Measurements from ENCODE around the gene C11orf68. TPM values are rescaled to one million over a fixed set of nuclear protein-coding genes. Genes with fewer than 3 reads are reported as not detected.

C11orf68 gene
- total RNA-seq, 1 experiment from 2014 or later = 36.5 TPM

DNA sequence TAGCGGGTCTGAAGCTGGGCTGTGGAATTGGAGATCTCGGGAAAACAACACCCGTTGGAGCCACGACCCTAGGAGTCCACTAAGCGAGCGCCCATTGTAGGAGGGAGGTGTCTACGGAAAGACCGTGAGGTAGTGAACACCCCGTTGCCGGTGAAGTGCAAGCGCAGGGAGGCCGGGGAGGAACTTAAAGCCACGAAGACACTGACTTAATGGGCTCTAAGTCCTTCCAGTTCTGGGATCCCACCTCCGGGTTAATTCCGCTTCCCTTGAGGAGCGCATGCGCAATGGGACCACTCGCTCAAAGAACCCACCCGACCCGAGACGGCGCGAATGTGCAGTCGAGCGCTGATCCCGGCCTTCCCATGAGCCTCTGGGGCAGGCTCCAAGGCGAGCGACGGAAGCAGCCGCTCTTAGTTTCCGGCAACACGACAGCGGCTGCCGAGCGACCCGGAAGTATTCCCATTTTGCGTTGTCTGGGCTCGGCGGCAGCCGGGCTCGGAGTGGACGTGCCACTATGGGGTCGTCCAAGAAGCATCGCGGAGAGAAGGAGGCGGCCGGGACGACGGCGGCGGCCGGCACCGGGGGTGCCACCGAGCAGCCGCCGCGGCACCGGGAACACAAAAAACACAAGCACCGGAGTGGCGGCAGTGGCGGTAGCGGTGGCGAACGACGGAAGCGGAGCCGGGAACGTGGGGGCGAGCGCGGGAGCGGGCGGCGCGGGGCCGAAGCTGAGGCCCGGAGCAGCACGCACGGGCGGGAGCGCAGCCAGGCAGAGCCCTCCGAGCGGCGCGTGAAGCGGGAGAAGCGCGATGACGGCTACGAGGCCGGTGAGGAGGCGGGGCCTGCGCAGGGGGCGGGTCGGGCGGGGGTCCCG, 42.6 kb upstream of the C11orf68 start, which contains the start of gene SART1:
Gene SART1, plus strand, starts transcription at position 468 of the 874 bp plus-strand sequence. Its CDS starts 47 bp downstream, at position 515.
- peak within 1 kb of the TSS; percentile 95 for H3K4me2 ChIP-seq
- H3K4me1 ChIP-seq (replicated peaks; ENCODE audit: insufficient read depth) = peaks cover 13% of the 10 kb centered on the region
- H3K79me2 ChIP-seq (ENCODE audit: low read depth) = peaks cover 35% of the 10 kb centered on the region
- peaks cover 9% of the 10 kb centered on the region; the same call in 1 of the 2 replicates for H3K36me3 ChIP-seq (ENCODE audit: low read depth)
- no peaks in the 10 kb centered on the region for H3K9me2 ChIP-seq (ENCODE audit: insufficient read depth)
- peak; percentile 94 to 97 for DNase-seq
- CTCF ChIA-PET = interaction anchor here (1.6 kb wide), 1 partner anchor 73 kb away, joined by 7 read pairs; the partner anchor contains the start of gene FIBP
- H3F3A ChIP-seq (ENCODE audit: insufficient read depth, low read depth) = no peaks in the 10 kb centered on the region; the same call in 1 of the 2 replicates
- H4K20me1 ChIP-seq (ENCODE audit: insufficient read depth) = peaks cover 17% of the 10 kb centered on the region
- BruUV-seq (replicated peaks) = TSS peak; percentile 91
- no peaks in the 10 kb centered on the region for H3K27me3 ChIP-seq (ENCODE audit: insufficient read depth, low read depth)
- no peaks in the 10 kb centered on the region for H3K9me3 ChIP-seq (ENCODE audit: insufficient read depth, low read depth)
- POLR2A ChIA-PET (ENCODE audit: unreplicated experiment) = interaction anchor here (0.6 to 0.9 kb wide), 2 partner anchors 72 to 183 kb away, joined by 3 to 6 read pairs; no protein-coding TSS in a partner anchor
- peak within 1 kb of the TSS; percentile 63 for H3K27ac ChIP-seq
- no peak for TF ChIP-seq EZH2 (IDR thresholded peaks at IDR 0.05; ENCODE audit: low read depth)
- TF ChIP-seq, protein P1, sequence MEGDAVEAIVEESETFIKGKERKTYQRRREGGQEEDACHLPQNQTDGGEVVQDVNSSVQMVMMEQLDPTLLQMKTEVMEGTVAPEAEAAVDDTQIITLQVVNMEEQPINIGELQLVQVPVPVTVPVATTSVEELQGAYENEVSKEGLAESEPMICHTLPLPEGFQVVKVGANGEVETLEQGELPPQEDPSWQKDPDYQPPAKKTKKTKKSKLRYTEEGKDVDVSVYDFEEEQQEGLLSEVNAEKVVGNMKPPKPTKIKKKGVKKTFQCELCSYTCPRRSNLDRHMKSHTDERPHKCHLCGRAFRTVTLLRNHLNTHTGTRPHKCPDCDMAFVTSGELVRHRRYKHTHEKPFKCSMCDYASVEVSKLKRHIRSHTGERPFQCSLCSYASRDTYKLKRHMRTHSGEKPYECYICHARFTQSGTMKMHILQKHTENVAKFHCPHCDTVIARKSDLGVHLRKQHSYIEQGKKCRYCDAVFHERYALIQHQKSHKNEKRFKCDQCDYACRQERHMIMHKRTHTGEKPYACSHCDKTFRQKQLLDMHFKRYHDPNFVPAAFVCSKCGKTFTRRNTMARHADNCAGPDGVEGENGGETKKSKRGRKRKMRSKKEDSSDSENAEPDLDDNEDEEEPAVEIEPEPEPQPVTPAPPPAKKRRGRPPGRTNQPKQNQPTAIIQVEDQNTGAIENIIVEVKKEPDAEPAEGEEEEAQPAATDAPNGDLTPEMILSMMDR (conservative IDR thresholded peaks at IDR 0.05) = no peak
- H2AFZ ChIP-seq = peak within 1 kb of the TSS; percentile 93
- peak within 1 kb of the TSS; percentile 71 for H3K4me3 ChIP-seq
- intact Hi-C loops (cut with micrococcal nuclease; ENCODE audit: unreplicated experiment) = loop anchor here (1.0 kb wide), 2 partner anchors 42 to 73 kb away; partner anchors contain the start of genes C11orf68, DRAP1 and FIBP

DNA sequence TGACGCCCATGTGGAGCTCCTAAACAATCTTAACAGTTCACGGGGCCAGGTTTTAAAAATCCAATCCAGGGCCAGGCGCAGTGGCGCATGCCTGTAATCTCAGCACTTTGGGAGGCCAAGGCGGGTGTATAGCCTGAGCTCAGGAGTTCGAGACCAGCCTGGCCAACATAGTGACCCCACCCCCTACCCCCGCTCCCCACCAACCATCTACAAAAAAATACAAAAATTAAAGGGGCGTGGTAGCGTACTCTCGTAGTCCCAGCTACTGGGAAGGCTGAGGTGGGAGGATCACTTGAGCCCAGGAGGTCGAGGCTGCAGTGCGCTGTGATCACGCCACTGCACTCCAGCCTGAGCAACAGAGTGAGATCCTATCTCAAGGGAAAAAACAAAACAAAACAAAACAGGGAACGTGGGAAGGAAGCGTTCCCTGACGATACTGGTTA, 42.0 kb upstream of the C11orf68 start:
- Histone ChIP-seq H2AFZ (peak overlapping the region; percentile 93), H3K4me2 (peak overlapping the region; percentile 95), H3K9me2 (ENCODE audit: insufficient read depth) (no peaks in the 10 kb centered on the region), H3K27ac (peak overlapping the region; percentile 63), H3K4me1 (replicated peaks; ENCODE audit: insufficient read depth) (peaks cover 13% of the 10 kb centered on the region), H4K20me1 (ENCODE audit: insufficient read depth) (peaks cover 17% of the 10 kb centered on the region), H3K79me2 (ENCODE audit: low read depth) (peaks cover 35% of the 10 kb centered on the region), H3K27me3 (ENCODE audit: insufficient read depth, low read depth) (no peaks in the 10 kb centered on the region), H3F3A (ENCODE audit: insufficient read depth, low read depth) (no peaks in the 10 kb centered on the region; the same call in 1 of the 2 replicates), H3K4me3 (peak overlapping the region; percentile 71), H3K9me3 (ENCODE audit: insufficient read depth, low read depth) (no peaks in the 10 kb centered on the region), H3K36me3 (ENCODE audit: low read depth) (peaks cover 9% of the 10 kb centered on the region; the same call in 1 of the 2 replicates)
- ChIA-PET CTCF (interaction anchor here (1.6 kb wide), 1 partner anchor 73 kb away, joined by 7 read pairs; the partner anchor contains the start of gene FIBP), POLR2A (ENCODE audit: unreplicated experiment) (interaction anchor here (0.6 kb wide), 1 partner anchor 184 kb away, joined by 6 read pairs; no protein-coding TSS in a partner anchor)
- no peak for DNase-seq
- intact Hi-C loops (cut with micrococcal nuclease; ENCODE audit: unreplicated experiment) = loop anchor here (1.0 kb wide), 2 partner anchors 42 to 73 kb away; partner anchors contain the start of genes C11orf68, DRAP1 and FIBP
- BruUV-seq (replicated peaks) = no TSS peak
- TF ChIP-seq, protein P1 (conservative IDR thresholded peaks at IDR 0.05) = no peak
- no peak for TF ChIP-seq EZH2 (IDR thresholded peaks at IDR 0.05; ENCODE audit: low read depth)

DNA sequence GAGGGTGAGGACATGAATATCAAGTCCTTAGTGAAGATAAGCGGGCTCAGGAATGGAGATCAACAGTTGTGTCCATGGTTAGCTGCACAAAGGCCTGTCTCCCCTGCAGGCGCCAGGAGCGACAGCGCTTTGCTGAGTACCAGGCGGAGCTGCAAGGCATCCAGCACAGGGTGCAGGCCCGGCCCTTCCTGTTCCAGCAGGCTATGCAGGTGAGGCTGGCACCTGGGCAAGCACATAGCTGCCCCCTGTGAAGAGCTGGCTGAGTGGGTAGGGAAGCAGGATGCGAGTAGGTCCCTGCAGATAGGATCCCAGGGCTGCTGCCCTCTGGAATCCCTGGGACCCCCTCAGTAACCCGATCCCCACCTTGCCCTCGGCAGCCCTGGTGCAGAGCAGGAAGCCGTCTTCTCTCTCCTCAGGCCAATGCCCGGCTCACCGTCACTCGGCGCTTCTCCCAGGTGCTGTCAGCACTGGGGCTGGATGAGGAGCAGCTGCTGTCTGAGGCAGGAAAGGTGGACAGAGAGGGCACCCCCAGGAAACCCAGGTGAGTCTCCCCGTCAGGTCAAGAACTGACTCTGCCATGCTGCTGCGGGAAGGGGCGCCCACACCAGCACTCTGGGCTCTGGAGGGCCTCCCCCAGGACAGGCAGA, 40.0 kb upstream of the C11orf68 start:
- peaks cover 24% of the 10 kb centered on the region for H3K79me2 ChIP-seq (ENCODE audit: low read depth)
- POLR2A ChIA-PET (ENCODE audit: unreplicated experiment) = no interaction called here
- TF ChIP-seq EZH2 (IDR thresholded peaks at IDR 0.05; ENCODE audit: low read depth) = no peak
- TF ChIP-seq, protein P1 (conservative IDR thresholded peaks at IDR 0.05) = no peak

More for the DNA sequence above, 40.0 kb upstream of the C11orf68 start:
- Histone ChIP-seq H3K9me3 (ENCODE audit: insufficient read depth, low read depth) (no peaks in the 10 kb centered on the region), H3K4me3 (no peak overlapping the region), H3F3A (ENCODE audit: insufficient read depth, low read depth) (no peaks in the 10 kb centered on the region; the same call in 1 of the 2 replicates), H3K9me2 (ENCODE audit: insufficient read depth) (no peaks in the 10 kb centered on the region), H2AFZ (no peak overlapping the region), H3K27me3 (ENCODE audit: insufficient read depth, low read depth) (no peaks in the 10 kb centered on the region), H3K36me3 (ENCODE audit: low read depth) (no peaks in the 10 kb centered on the region), H3K27ac (no peak overlapping the region), H3K4me1 (replicated peaks; ENCODE audit: insufficient read depth) (peaks cover 13% of the 10 kb centered on the region), H4K20me1 (ENCODE audit: insufficient read depth) (peaks cover 10% of the 10 kb centered on the region), H3K4me2 (no peak overlapping the region)
- CTCF ChIA-PET = no interaction called here
- intact Hi-C loops (cut with micrococcal nuclease; ENCODE audit: unreplicated experiment) = no loop called here
- no peak for DNase-seq
- no TSS peak for BruUV-seq (replicated peaks)
